Stimulated activated CD4-positive, alpha-beta T cell treated with anti-CD3 and anti-CD28 coated beads, Interleukin-15, amount 100 ng/mL, for 1 hour (primary cell): ENCODE data around the gene C6orf163.

Source experiments
- DNase-seq, 2 donors: peaks; one replicate each; pipeline ENCODE4 v3.0.0-alpha.2; 2020; ENCODE audit warnings: low read depth in 1 of 2, low spot score in 1 of 2

Gene C6orf163

GRCh38 chr6:87408721-87409155 lies 64.1 kb downstream of the C6orf163 start:
- no peak for DNase-seq
